OCI-LY7 (cell line): ENCODE results near the gene ASB13. TPM values are rescaled to one million over a fixed set of nuclear protein-coding genes. Genes with fewer than 3 reads are reported as not detected.

Experiments
- BruUV-seq: library from RNA; stranded (reverse); fragments of 400-500 nt; replicated peaks from 2 replicates; lab custom pipeline; 2021; lab: Mats Ljungman, UMichigan
- CTCF ChIA-PET: fragments of 300-600 bp; sonication (Branson Sonifier 250); formaldehyde crosslinking; loops from one replicate; lab custom pipeline; 2022; ENCODE audit warnings: antibody characterized with exemption; ENCODE audit not compliant: unreplicated experiment; lab: Charles Lee
- POLR2A ChIA-PET: fragments of 300-600 bp; sonication (Branson Sonifier 250); formaldehyde crosslinking; loops from one replicate; lab custom pipeline; 2022; ENCODE audit warnings: antibody characterized with exemption; lab: Charles Lee
- DNase-seq: peaks from one replicate; pipeline ENCODE4 v3.0.0-alpha.2; 2015; ENCODE audit warnings: low spot score
- H2AFZ ChIP-seq: fragments of 200-600 bp; sonication (generic), shearing (Covaris generic); 2 replicates; pipeline ENCODE4 v1.6.1; 2014; ENCODE audit warnings: mild to moderate bottlenecking, antibody characterized with exemption, low read length, moderate library complexity
- H3K27ac ChIP-seq: fragments of 200-600 bp; sonication (generic); 2 replicates; pipeline ENCODE4 v1.5.1; 2014; ENCODE audit warnings: mixed run types, low read depth, mild to moderate bottlenecking, moderate library complexity, low read length, inconsistent platforms; ENCODE audit not compliant: poor library complexity, severe bottlenecking
- H3K36me3 ChIP-seq: fragments of 200-600 bp; sonication (generic); 2 replicates; pipeline ENCODE4 v1.6.1; 2014; ENCODE audit warnings: mild to moderate bottlenecking, antibody characterized with exemption, low read length, moderate library complexity, mixed read lengths; ENCODE audit not compliant: insufficient read depth
- H3K4me1 ChIP-seq: fragments of 200-600 bp; sonication (generic); 2 replicates; pipeline ENCODE4 v1.5.1; 2014; ENCODE audit warnings: mild to moderate bottlenecking, low read length; ENCODE audit not compliant: insufficient read depth, poor library complexity, severe bottlenecking
- H3K4me2 ChIP-seq: fragments of 200-600 bp; sonication (generic); 2 replicates; pipeline ENCODE4 v1.6.1; 2014; ENCODE audit warnings: mild to moderate bottlenecking, low read length
- H3K4me3 ChIP-seq: fragments of 200-600 bp; sonication (generic); 2 replicates; pipeline ENCODE4 v1.5.1; 2014; ENCODE audit warnings: mild to moderate bottlenecking, low read depth, low read length; ENCODE audit not compliant: poor library complexity, severe bottlenecking
- H3K79me2 ChIP-seq: fragments of 200-600 bp; sonication (generic); 2 replicates; pipeline ENCODE4 v1.6.1; 2016; ENCODE audit warnings: low read depth, mild to moderate bottlenecking, low read length, moderate library complexity, mixed read lengths; ENCODE audit not compliant: insufficient read depth
- H3K9me2 ChIP-seq: fragments of 200-600 bp; sonication (generic); 2 replicates; pipeline ENCODE4 v1.6.1; 2016; ENCODE audit warnings: mild to moderate bottlenecking, low read length, mixed read lengths; ENCODE audit not compliant: insufficient read depth
- H3K9me3 ChIP-seq: fragments of 200-600 bp; sonication (generic); 2 replicates; pipeline ENCODE4 v1.6.1; 2014; ENCODE audit warnings: mild to moderate bottlenecking, mixed run types, low read length, mixed read lengths
- H4K20me1 ChIP-seq: fragments of 200-600 bp; sonication (generic); 2 replicates; pipeline ENCODE4 v1.6.1; 2014; ENCODE audit warnings: mild to moderate bottlenecking, antibody characterized with exemption, low read length, moderate library complexity, mixed read lengths; ENCODE audit not compliant: insufficient read depth
- CTCF ChIP-seq: fragments of 200-600 bp; sonication (generic); conservative IDR thresholded peaks from 2 replicates; pipeline ENCODE4 v1.5.1; 2014; ENCODE audit warnings: mild to moderate bottlenecking, antibody characterized with exemption, low read length, moderate library complexity, mixed read lengths
- EZH2phosphoT487 ChIP-seq: fragments of 200-600 bp; sonication (generic); IDR thresholded peaks from 2 replicates; pipeline ENCODE4 v1.6.1; 2018; ENCODE audit warnings: low read depth, borderline replicate concordance, mild to moderate bottlenecking, mixed run types, antibody characterized with exemption, low read length, moderate library complexity, mixed read lengths
- intact Hi-C: fragments of 100-400 bp; cut with micrococcal nuclease; formaldehyde crosslinking; loops from one replicate; pipeline ENCODE4 v1.10.0; 2022; ENCODE audit not compliant: unreplicated experiment
- total RNA-seq, 2 experiments: library from RNA; depleted of rRNA in 1 of 2; stranded (reverse); fragments of >200 nt in 1 of 2; shearing (Covaris generic) in 1 of 2; gene quantifications; 2 replicates each; pipeline ENCODE4 v1.2.3, GENCODE V29; 2014 to 2022

The ASB13 gene
- total RNA-seq, 2 experiments from 2014 or later = 25.6 to 108 TPM

GRCh38 chr10:5668429-5668828, 2.0 kb upstream of the ASB13 start:
- Histone ChIP-seq H3K9me2 (no peaks in the 10 kb centered on the region), H3K4me3 (no peak overlapping the region), H3K9me3 (peaks cover 4% of the 10 kb centered on the region; the same call in 1 of the 2 replicates), H3K4me2 (no peak overlapping the region), H4K20me1 (no peaks in the 10 kb centered on the region), H3K79me2 (peaks cover 25% of the 10 kb centered on the region; the same call in 1 of the 2 replicates), H3K27ac (no peak overlapping the region), H3K36me3 (no peaks in the 10 kb centered on the region), H2AFZ (peak overlapping the region; percentile 81; the same call in 1 of the 2 replicates), H3K4me1 (peaks cover 57% of the 10 kb centered on the region)
- intact Hi-C loops = no loop called here
- ChIA-PET POLR2A (interaction anchor here (0.6 to 4.5 kb wide), 9 partner anchors 9 to 145 kb away, joined by 3 to 30 read pairs (median 4); partner anchors contain the start of genes GDI2 and TASOR2), CTCF (no interaction called here)
- no peak for DNase-seq
- TF ChIP-seq CTCF (no peak), EZH2phosphoT487 (no peak)
- no TSS peak for BruUV-seq

GRCh38 chr10:5666841-5667630, 641 bp upstream of the ASB13 start:
- intact Hi-C loops = no loop called here
- ChIA-PET POLR2A (interaction anchor here (0.6 to 4.5 kb wide), 12 partner anchors 9 to 79 kb away, joined by 3 to 30 read pairs (median 4); partner anchors contain the start of gene TASOR2), CTCF (no interaction called here)

More at GRCh38 chr10:5666841-5667630, 641 bp upstream of the ASB13 start:
- peak overlapping the region; percentile 78 for H3K4me3 ChIP-seq
- peak overlapping the region; percentile 86 for H3K4me2 ChIP-seq
- BruUV-seq = no TSS peak
- no peak for TF ChIP-seq CTCF
- no peak for TF ChIP-seq EZH2phosphoT487
- DNase-seq = peak; percentile 39
- no peaks in the 10 kb centered on the region for H3K9me3 ChIP-seq
- H3K4me1 ChIP-seq = peaks cover 71% of the 10 kb centered on the region
- H4K20me1 ChIP-seq = no peaks in the 10 kb centered on the region
- no peaks in the 10 kb centered on the region for H3K36me3 ChIP-seq
- H3K27ac ChIP-seq = peak overlapping the region; percentile 100
- H3K79me2 ChIP-seq = peaks cover 34% of the 10 kb centered on the region; the same call in 1 of the 2 replicates
- H3K9me2 ChIP-seq = no peaks in the 10 kb centered on the region
- H2AFZ ChIP-seq = peak overlapping the region; percentile 81
